Lower lobe of right lung (tissue), 2 donors: Measurements from ENCODE around the gene CCDC157. TPM values are rescaled to one million over a fixed set of nuclear protein-coding genes. Genes with fewer than 3 reads are reported as not detected.
A peak's percentile ranks its signal among the peaks of the same experiment; 100 is the strongest.

ENCODE experiments used
- ATAC-seq, 2 donors: fragments of 200-7000 bp; cut with Tn5 transposase; one replicate each; pipeline ENCODE4 v1.9.1; 2020 to 2022; ENCODE audit warnings: mild to moderate bottlenecking in 2 of 2, moderate library complexity in 2 of 2
- DNase-seq: peaks from one replicate; pipeline ENCODE4 v3.0.0-alpha.2; 2020
- H3K27ac ChIP-seq: fragments of 200-600 bp; one replicate; pipeline ENCODE4 v1.8.0; 2022
- H3K27me3 ChIP-seq: fragments of 200-600 bp; one replicate; pipeline ENCODE4 v1.8.0; 2022; ENCODE audit warnings: low read depth
- H3K36me3 ChIP-seq: fragments of 200-600 bp; one replicate; pipeline ENCODE4 v1.8.0; 2022; ENCODE audit warnings: mild to moderate bottlenecking
- H3K4me1 ChIP-seq: fragments of 200-600 bp; one replicate; pipeline ENCODE4 v1.8.0; 2022
- H3K4me3 ChIP-seq: fragments of 200-600 bp; one replicate; pipeline ENCODE4 v1.8.0; 2022; ENCODE audit warnings: mild to moderate bottlenecking
- H3K9me3 ChIP-seq: fragments of 200-600 bp; one replicate; pipeline ENCODE4 v1.8.0; 2022
- intact Hi-C: fragments of 100-400 bp; cut with DNase I; formaldehyde crosslinking; loops from one replicate; pipeline ENCODE4 v1.11.0; 2022
- total RNA-seq: library from RNA; stranded (reverse); fragmentation: NEBNext Ultra II Directional; extraction: Animal tissue kit (Norgen Biotek cat#: 25700); gene quantifications from one replicate; pipeline ENCODE4 v1.2.1, GENCODE V29; 2021
- TF ChIP-seq, protein P1 (sequence below): fragments of 200-600 bp; IDR thresholded peaks from one replicate; pipeline ENCODE4 v1.8.0; 2022; ENCODE audit warnings: antibody characterized with exemption, mild to moderate bottlenecking
- donor health status: DM: no; HTN: yes; CAD: no; lungs with severe emphysema.

Gene CCDC157
- total RNA-seq, 1 donor from 2014 or later = 5.2 TPM

DNA sequence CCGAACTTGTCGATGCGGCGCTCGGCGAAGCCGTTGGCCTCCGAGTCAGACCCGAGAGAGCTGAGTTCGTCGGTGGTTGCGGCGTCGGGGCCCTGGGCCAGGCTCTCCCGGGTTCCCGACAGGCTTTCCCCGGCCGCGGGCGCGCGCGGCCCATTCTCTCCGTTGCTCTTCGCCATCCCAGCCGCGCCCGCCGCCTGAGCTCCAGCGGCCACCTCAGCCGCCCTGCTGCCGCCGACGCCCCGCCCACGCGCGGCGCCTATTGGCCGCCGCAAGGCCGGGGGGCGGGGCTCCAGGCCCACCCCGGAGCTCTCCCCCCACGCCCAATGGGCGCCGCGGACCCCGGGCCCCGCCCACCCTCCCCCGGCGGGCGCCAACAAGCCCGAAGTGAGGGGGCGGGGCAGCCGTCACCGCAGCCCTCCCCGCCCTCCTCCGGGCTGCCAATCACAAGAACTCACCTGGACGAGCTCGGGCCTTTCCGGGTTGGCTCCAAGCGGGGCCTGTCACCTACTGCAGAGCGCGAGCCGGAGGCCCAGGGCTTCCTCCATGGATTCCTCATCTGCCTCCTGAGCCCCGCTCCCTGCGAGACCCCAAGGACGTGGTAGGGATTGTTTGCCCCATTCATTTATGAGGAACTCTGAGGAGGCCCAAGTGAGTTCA is 30.0 kb upstream of the CCDC157 start, which contains the start of gene TBC1D10A:
Gene TBC1D10A (minus strand): TSS at position 236 of the 657 bp plus-strand sequence. CDS start 60 bp downstream, at position 176.
- DNase-seq = peak; percentile 94
- no peaks in the 10 kb centered on the region for H3K9me3 ChIP-seq
- TF ChIP-seq, protein P1, sequence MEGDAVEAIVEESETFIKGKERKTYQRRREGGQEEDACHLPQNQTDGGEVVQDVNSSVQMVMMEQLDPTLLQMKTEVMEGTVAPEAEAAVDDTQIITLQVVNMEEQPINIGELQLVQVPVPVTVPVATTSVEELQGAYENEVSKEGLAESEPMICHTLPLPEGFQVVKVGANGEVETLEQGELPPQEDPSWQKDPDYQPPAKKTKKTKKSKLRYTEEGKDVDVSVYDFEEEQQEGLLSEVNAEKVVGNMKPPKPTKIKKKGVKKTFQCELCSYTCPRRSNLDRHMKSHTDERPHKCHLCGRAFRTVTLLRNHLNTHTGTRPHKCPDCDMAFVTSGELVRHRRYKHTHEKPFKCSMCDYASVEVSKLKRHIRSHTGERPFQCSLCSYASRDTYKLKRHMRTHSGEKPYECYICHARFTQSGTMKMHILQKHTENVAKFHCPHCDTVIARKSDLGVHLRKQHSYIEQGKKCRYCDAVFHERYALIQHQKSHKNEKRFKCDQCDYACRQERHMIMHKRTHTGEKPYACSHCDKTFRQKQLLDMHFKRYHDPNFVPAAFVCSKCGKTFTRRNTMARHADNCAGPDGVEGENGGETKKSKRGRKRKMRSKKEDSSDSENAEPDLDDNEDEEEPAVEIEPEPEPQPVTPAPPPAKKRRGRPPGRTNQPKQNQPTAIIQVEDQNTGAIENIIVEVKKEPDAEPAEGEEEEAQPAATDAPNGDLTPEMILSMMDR = no peak
- H3K36me3 ChIP-seq = peaks cover 20% of the 10 kb centered on the region
- H3K4me1 ChIP-seq = peaks cover 49% of the 10 kb centered on the region
- H3K27me3 ChIP-seq = no peaks in the 10 kb centered on the region
- H3K4me3 ChIP-seq = peak within 1 kb of the TSS; percentile 87
- intact Hi-C loops = no loop called here
- peak; percentile 94 to 97 for ATAC-seq
- peak within 1 kb of the TSS; percentile 90 for H3K27ac ChIP-seq

- Histone ChIP-seq H3K27me3 (no peaks in the 10 kb centered on the region), H3K9me3 (no peaks in the 10 kb centered on the region), H3K4me1 (peaks cover 43% of the 10 kb centered on the region), H3K4me3 (no peak overlapping the region), H3K27ac (peak overlapping the region; percentile 90), H3K36me3 (peaks cover 30% of the 10 kb centered on the region)
- no peak for DNase-seq
- TF ChIP-seq, protein P1 = no peak
- intact Hi-C loops = no loop called here
- ATAC-seq = peak in 1 of 2 donors; percentile 52
Measured at GRCh38 chr22:30327864-30328345, 28.9 kb upstream of the CCDC157 start.

DNA sequence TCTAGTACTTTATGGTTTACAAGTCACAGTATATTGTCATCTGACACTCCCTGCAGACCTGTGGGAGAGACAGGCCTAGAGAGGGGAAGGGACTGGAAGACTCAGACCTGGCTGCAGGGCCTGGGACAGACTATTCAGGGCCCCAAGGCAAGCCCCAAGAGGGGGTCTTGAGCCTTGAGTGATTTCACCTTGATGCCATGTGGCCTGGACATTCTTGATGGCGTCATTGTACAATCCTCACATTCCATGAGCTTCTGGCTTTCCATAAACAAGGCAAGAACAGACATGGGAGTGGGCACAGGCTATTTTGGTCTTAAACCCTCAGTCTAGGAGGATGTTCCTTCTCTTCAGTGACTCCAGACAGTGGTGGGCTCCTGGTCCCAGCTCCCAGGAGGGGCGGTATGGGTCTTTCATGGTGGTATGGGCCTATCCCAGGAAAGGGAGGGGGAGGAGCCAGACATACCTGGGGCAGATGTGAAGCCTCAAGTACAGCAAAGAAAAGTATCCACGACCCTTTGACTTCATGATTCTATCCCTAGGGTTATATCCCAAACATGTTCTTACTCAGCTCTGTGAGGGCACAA is 28.2 kb upstream of the CCDC157 start:
- intact Hi-C loops = no loop called here

GRCh38 chr22:30332551-30332950 is 24.3 kb upstream of the CCDC157 start:
- TF ChIP-seq, protein P1 = no peak
- intact Hi-C loops = no loop called here
- Histone ChIP-seq H3K9me3 (no peaks in the 10 kb centered on the region), H3K4me1 (peaks cover 7% of the 10 kb centered on the region), H3K4me3 (no peak overlapping the region), H3K27ac (no peak overlapping the region), H3K36me3 (peaks cover 77% of the 10 kb centered on the region), H3K27me3 (no peaks in the 10 kb centered on the region)
- ATAC-seq (no peak), DNase-seq (no peak)

More for the DNA sequence above, 28.2 kb upstream of the CCDC157 start:
- DNase-seq = no peak
- Histone ChIP-seq H3K9me3 (no peaks in the 10 kb centered on the region), H3K27ac (no peak overlapping the region), H3K4me3 (no peak overlapping the region), H3K36me3 (peaks cover 37% of the 10 kb centered on the region), H3K4me1 (peaks cover 37% of the 10 kb centered on the region), H3K27me3 (no peaks in the 10 kb centered on the region)
- no peak for ATAC-seq
- TF ChIP-seq, protein P1 = no peak

DNA sequence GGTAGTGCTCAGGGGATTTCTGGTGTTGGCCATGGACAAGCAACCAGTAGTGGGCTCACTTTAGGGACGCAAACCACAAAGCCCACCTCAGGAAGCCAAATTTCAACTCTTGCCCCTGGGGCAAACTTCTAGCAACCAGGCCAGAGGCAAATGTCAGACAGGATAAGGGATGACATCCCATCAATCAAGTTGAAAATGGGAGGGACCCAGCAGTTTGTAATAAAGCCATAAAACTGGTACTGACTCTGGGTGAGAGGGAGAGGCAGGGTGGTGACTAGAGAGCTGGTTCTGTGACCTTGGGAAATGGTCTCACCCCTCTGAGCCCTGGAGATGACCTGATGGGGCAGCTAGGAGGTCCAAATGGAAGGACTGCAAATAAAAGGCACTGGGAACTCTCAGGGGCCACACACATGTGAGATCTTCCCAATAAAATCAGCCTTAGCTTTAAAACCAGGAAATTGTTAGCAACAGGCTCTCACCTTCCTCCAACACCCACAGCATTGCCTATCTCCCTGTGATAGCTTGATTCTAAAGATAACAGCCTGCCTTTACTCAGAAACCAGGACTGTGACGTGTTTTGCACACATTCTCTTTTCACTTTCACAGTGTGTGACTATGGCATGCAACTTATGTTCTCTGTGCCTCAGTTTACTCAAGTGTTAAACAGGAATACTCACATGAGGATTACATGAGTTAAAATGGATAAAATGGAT is 23.7 kb upstream of the CCDC157 start:
- TF ChIP-seq, protein P1 = no peak
- no peak for DNase-seq
- Histone ChIP-seq H3K27me3 (no peaks in the 10 kb centered on the region), H3K4me3 (no peak overlapping the region), H3K4me1 (peaks cover 2% of the 10 kb centered on the region), H3K36me3 (peaks cover 83% of the 10 kb centered on the region), H3K27ac (no peak overlapping the region), H3K9me3 (no peaks in the 10 kb centered on the region)
- intact Hi-C loops = no loop called here
- ATAC-seq = no peak
